Measurements from ENCODE around the gene TESMIN.

The TESMIN gene

GRCh38 chr11:68751331-68751856 lies at the start of gene TESMIN:
Gene TESMIN, minus strand, starts transcription at chr11:68751520. Its CDS starts 860 bp downstream, at chr11:68750660.
- peak; percentile 97 for DNase-seq

- DNase-seq = peak; percentile 81
Measured at GRCh38 chr11:68798221-68798813, 47.0 kb upstream of the TESMIN start.

- no peak for DNase-seq
Measured at GRCh38 chr11:68796801-68797200, 45.5 kb upstream of the TESMIN start.

GRCh38 chr11:68792400-68792966 lies 41.2 kb upstream of the TESMIN start:
- DNase-seq = no peak

- no peak for DNase-seq
Measured at GRCh38 chr11:68784653-68785052, 33.3 kb upstream of the TESMIN start.

GRCh38 chr11:68783216-68783821 lies 32.0 kb upstream of the TESMIN start:
- DNase-seq = no peak

- DNase-seq = no peak
Measured at GRCh38 chr11:68782711-68783110, 31.4 kb upstream of the TESMIN start.

GRCh38 chr11:68780829-68781228 lies 29.5 kb upstream of the TESMIN start:
- no peak for DNase-seq

- no peak for DNase-seq
Measured at GRCh38 chr11:68778205-68778604, 26.9 kb upstream of the TESMIN start.

- no peak for DNase-seq
Measured at GRCh38 chr11:68776442-68777235, 25.3 kb upstream of the TESMIN start.

GRCh38 chr11:68775951-68776388 lies 24.6 kb upstream of the TESMIN start:
- no peak for DNase-seq

- DNase-seq = no peak
Measured at GRCh38 chr11:68774194-68774585, 22.9 kb upstream of the TESMIN start.

- DNase-seq = no peak
Measured at GRCh38 chr11:68773521-68774193, 22.3 kb upstream of the TESMIN start.

GRCh38 chr11:68772936-68773335 lies 21.6 kb upstream of the TESMIN start:
- no peak for DNase-seq

GRCh38 chr11:68770781-68771180 lies 19.5 kb upstream of the TESMIN start:
- no peak for DNase-seq

GRCh38 chr11:68767672-68768071 lies 16.4 kb upstream of the TESMIN start:
- DNase-seq = no peak

GRCh38 chr11:68766786-68767185 lies 15.5 kb upstream of the TESMIN start:
- no peak for DNase-seq

- DNase-seq = no peak
Measured at GRCh38 chr11:68764746-68765145, 13.4 kb upstream of the TESMIN start.

GRCh38 chr11:68763926-68764657 lies 12.8 kb upstream of the TESMIN start:
- DNase-seq = no peak

- no peak for DNase-seq
Measured at GRCh38 chr11:68763181-68763721, 11.9 kb upstream of the TESMIN start.

GRCh38 chr11:68762481-68762880 lies 11.2 kb upstream of the TESMIN start:
- DNase-seq = no peak

- DNase-seq = no peak
Measured at GRCh38 chr11:68761801-68762200, 10.5 kb upstream of the TESMIN start.

All from activated CD8-positive, alpha-beta memory T cell treated with anti-CD3 and anti-CD28 coated beads, Interleukin-2, amount 50 U/mL, for 48 hours (primary cell).